HepG2 (cell line): Measurements from ENCODE around the gene TTC8. TPM values are rescaled to one million over a fixed set of nuclear protein-coding genes. Genes with fewer than 3 reads are reported as not detected.

Experiments
- ATAC-seq: fragments of 200-7000 bp; cut with Tn5 transposase; 3 replicates; pipeline ENCODE4 v1.9.1; 2020; ENCODE audit warnings: mild to moderate bottlenecking, moderate library complexity
- BruUV-seq: library from RNA; stranded (reverse); fragments of 400-500 nt; replicated peaks from 2 replicates; lab custom pipeline; 2021; lab: Mats Ljungman, UMichigan
- CTCF ChIA-PET: fragments of 300-600 bp; formaldehyde crosslinking; extraction: SDS; loops from one replicate; lab custom pipeline; 2021; ENCODE audit warnings: low total read pairs, inconsistent platforms, low intra/inter-chr PET ratio; lab: Yijun Ruan, JAX
- POLR2A ChIA-PET: fragments of 350-600 bp; sonication (Branson Sonifier 250); formaldehyde crosslinking; loops from one replicate; lab custom pipeline; 2020; ENCODE audit warnings: antibody characterized with exemption, inconsistent platforms; lab: Yijun Ruan, JAX
- DNase-seq: peaks from one replicate; pipeline ENCODE4 v3.0.0-alpha.2; 2015; ENCODE audit warnings: low spot score
- FAIRE-seq: peaks from 3 replicates; lab custom pipeline; 2011; peaks lifted over from hg19 to GRCh38; lab: Jason Lieb, UNC
- H2AFZ ChIP-seq: one replicate; pipeline ENCODE4 v1.6.1; 2011; ENCODE audit warnings: low read length, inconsistent platforms
- H3K27ac ChIP-seq: fragments of 300-600 bp; 3 replicates; pipeline ENCODE4 v1.8.0; 2011; ENCODE audit warnings: mixed run types, mild to moderate bottlenecking, mixed read lengths, low read length, inconsistent platforms; ENCODE audit not compliant: insufficient read depth; ENCODE audit errors: extremely low read length
- H3K27me3 ChIP-seq, 2 experiments: fragments of 200-600 bp in 1 of 2; 2 replicates in 1 of 2; 3 replicates in 1 of 2; pipeline versions ENCODE4 v1.6.0 to v1.8.0; 2011; ENCODE audit warnings: low read length in 2 of 2, mild to moderate bottlenecking in 2 of 2, moderate library complexity in 2 of 2, inconsistent platforms in 1 of 2; ENCODE audit not compliant: insufficient read depth in 2 of 2, control insufficient read depth in 1 of 2
- H3K36me3 ChIP-seq, 2 experiments: fragments of 200-600 bp in 1 of 2; replicated peaks in 1 of 2; 2 replicates in 1 of 2; 3 replicates in 1 of 2; pipeline versions ENCODE4 v1.5.1 to v1.8.0; 2011; ENCODE audit warnings: low read length in 2 of 2, inconsistent platforms in 1 of 2; ENCODE audit not compliant: insufficient read depth in 2 of 2, control insufficient read depth in 1 of 2
- H3K4me1 ChIP-seq: 2 replicates; pipeline ENCODE4 v1.5.1; 2012; ENCODE audit warnings: low read length, inconsistent platforms; ENCODE audit not compliant: insufficient read depth
- H3K4me2 ChIP-seq: 2 replicates; pipeline ENCODE4 v1.6.0; 2011; ENCODE audit warnings: low read depth, low read length, inconsistent platforms
- H3K4me3 ChIP-seq, 3 experiments: fragments of 200-600 bp in 1 of 3; sonication (generic), shearing (Covaris generic) in 1 of 3; replicated peaks in 1 of 3; 2 replicates each; pipeline ENCODE4 v1.5.1; 2011 to 2016; ENCODE audit warnings: low read length in 3 of 3, inconsistent platforms in 2 of 3, low read depth in 2 of 3, mild to moderate bottlenecking in 2 of 3, control low read depth in 1 of 3, mixed read lengths in 1 of 3; ENCODE audit not compliant: insufficient read depth in 1 of 3
- H3K79me2 ChIP-seq: one replicate; pipeline ENCODE4 v1.6.1; 2011; ENCODE audit warnings: low read length, inconsistent platforms; ENCODE audit not compliant: insufficient read depth
- H3K9ac ChIP-seq: 2 replicates; pipeline ENCODE4 v1.6.0; 2011; ENCODE audit warnings: mild to moderate bottlenecking, low read depth, low read length, inconsistent platforms; ENCODE audit not compliant: insufficient read depth
- H3K9me3 ChIP-seq: 2 replicates; pipeline ENCODE4 v1.5.1; 2012; ENCODE audit warnings: mild to moderate bottlenecking, low read length
- H4K20me1 ChIP-seq: 2 replicates; pipeline ENCODE4 v1.6.0; 2011; ENCODE audit warnings: inconsistent platforms, mild to moderate bottlenecking, low read length, moderate library complexity; ENCODE audit not compliant: insufficient read depth
- FOSL2 ChIP-seq: sonication (generic); formaldehyde crosslinking; IDR thresholded peaks from 2 replicates; pipeline ENCODE4 v1.4.0; 2020; ENCODE audit warnings: missing genetic modification reagents
- GABPB1 ChIP-seq: IDR thresholded peaks from 2 replicates; pipeline ENCODE4 v1.6.1; 2016; ENCODE audit warnings: mild to moderate bottlenecking, missing genetic modification reagents, moderate library complexity, missing compliant biosample characterization
- HNRNPUL1 ChIP-seq: fragments of 200-400 bp; formaldehyde crosslinking; IDR thresholded peaks from 2 replicates; pipeline ENCODE4 v1.6.1; 2017; ENCODE audit warnings: low read depth, mild to moderate bottlenecking, low read length, moderate library complexity
- IKZF5 ChIP-seq: IDR thresholded peaks from 2 replicates; pipeline ENCODE4 v1.6.1; 2018; ENCODE audit warnings: missing genetic modification reagents, mild to moderate bottlenecking, missing compliant biosample characterization
- NONO ChIP-seq, 2 experiments: fragments of 450-650 bp in 1 of 2; sonication (generic) in 1 of 2; formaldehyde crosslinking in 1 of 2; IDR thresholded peaks in 1 of 2; conservative IDR thresholded peaks in 1 of 2; 2 replicates each; pipeline versions ENCODE4 v1.6.1 to v1.8.0; 2017 to 2022; ENCODE audit warnings: mild to moderate bottlenecking in 1 of 2, missing genetic modification reagents in 1 of 2, moderate library complexity in 1 of 2
- PHF8 ChIP-seq: sonication (generic); formaldehyde crosslinking; IDR thresholded peaks from 2 replicates; pipeline ENCODE4 v1.5.0; 2020; ENCODE audit warnings: missing genetic modification reagents
- SMAD3 ChIP-seq: sonication (generic); formaldehyde crosslinking; IDR thresholded peaks from 2 replicates; pipeline ENCODE4 v1.4.0; 2020; ENCODE audit warnings: missing genetic modification reagents
- SRSF4 ChIP-seq: fragments of 200-400 bp; formaldehyde crosslinking; IDR thresholded peaks from one replicate; pipeline ENCODE4 v1.6.1; 2018; ENCODE audit warnings: mild to moderate bottlenecking, low read depth, low read length, moderate library complexity; ENCODE audit not compliant: poor library complexity, severe bottlenecking
- XBP1 ChIP-seq: sonication (generic); formaldehyde crosslinking; IDR thresholded peaks from 2 replicates; pipeline ENCODE4 v1.5.0; 2020; ENCODE audit warnings: missing genetic modification reagents
- ZNF138 ChIP-seq: sonication (generic); formaldehyde crosslinking; IDR thresholded peaks from 2 replicates; pipeline ENCODE4 v1.5.0; 2020; ENCODE audit warnings: mild to moderate bottlenecking, low read depth, missing genetic modification reagents
- ZNF292 ChIP-seq: sonication (generic); formaldehyde crosslinking; IDR thresholded peaks from 2 replicates; pipeline ENCODE4 v1.8.1; 2022; ENCODE audit warnings: mild to moderate bottlenecking, low read depth, missing genetic modification reagents, borderline replicate concordance
- ZNF550 ChIP-seq: sonication (generic); formaldehyde crosslinking; IDR thresholded peaks from 2 replicates; pipeline ENCODE4 v1.4.0; 2020; ENCODE audit warnings: mild to moderate bottlenecking, missing genetic modification reagents, borderline replicate concordance
- ZNF792 ChIP-seq: IDR thresholded peaks from 2 replicates; pipeline ENCODE4 v1.6.1; 2016
- WGBS: methylation state at CpG from one replicate; pipeline ENCODE4 v1.1.6; 2017; ENCODE audit warnings: low lambda C conversion rate; 5-methylcytosine and 5-hydroxymethylcytosine counted together
- in situ Hi-C: cut with HindIII; loops from 2 replicates; pipeline ENCODE4 v1.10.0; 2017; ENCODE audit warnings: low pct_unique_long_range_greater_than_20kb; ENCODE audit not compliant: extremely low pct_ligation_motif_present
- intact Hi-C: fragments of 100-400 bp; cut with micrococcal nuclease; formaldehyde crosslinking; loops from one replicate; pipeline ENCODE4 v1.10.0; 2022; ENCODE audit not compliant: unreplicated experiment
- polyA plus RNA-seq, 8 experiments: library from polyadenylated mRNA; depleted of rRNA in 3 of 8; stranded (reverse) in 7 of 8; unstranded in 1 of 8; fragments of >200 nt; fragmentation: Illumina TruSeq in 4 of 8; extraction: Trizol in 4 of 8; gene quantifications; 2 replicates each; pipeline versions ENCODE4 v1.2.1 to v1.2.3, GENCODE V29; 2011 to 2016; ENCODE audit warnings: low read depth in 4 of 8, missing spikeins in 1 of 8, mixed read lengths in 1 of 8; ENCODE audit not compliant: insufficient read depth in 1 of 8
- total RNA-seq, 5 experiments: library from RNA; depleted of rRNA; stranded (reverse); fragments of >200 nt; fragmentation: Illumina TruSeq; extraction: Trizol; gene quantifications; 2 replicates each; pipeline ENCODE4 v1.2.3, GENCODE V29; 2016; ENCODE audit warnings: low read depth in 1 of 5

TTC8 gene
- total and polyA plus RNA-seq, 2 of the 13 experiments (the other 11 are each of a cell fraction or from before 2014, with no cell fraction given), result 13.8 to 15.2 TPM

GRCh38 chr14:88904864-88905263, 80.4 kb downstream of the TTC8 start:
- intact Hi-C loops, result no loop called here
- H3K9ac ChIP-seq, result no peak overlapping the region
- no peak overlapping the region for H2AFZ ChIP-seq
- H4K20me1 ChIP-seq, result no peaks in the 10 kb centered on the region
- H3K27me3 ChIP-seq, result peaks cover 1 to 7% of the 10 kb centered on the region in 2 experiments; a peak in 2 of 5 replicates
- H3K9me3 ChIP-seq, result no peaks in the 10 kb centered on the region; the same call in 1 of the 2 replicates
- no peak overlapping the region for H3K27ac ChIP-seq
- H3K4me3 ChIP-seq, result no peak overlapping the region
- 4% methylated on average over 5 of the region's 5 CpGs for WGBS
- in situ Hi-C loops, result no loop called here
- POLR2A ChIA-PET, result no interaction called here
- no peaks in the 10 kb centered on the region for H3K36me3 ChIP-seq
- H3K4me1 ChIP-seq, result no peaks in the 10 kb centered on the region
- DNase-seq (no peak), ATAC-seq (no peak), FAIRE-seq (no peak)
- no peak overlapping the region for H3K4me2 ChIP-seq
- H3K79me2 ChIP-seq, result no peaks in the 10 kb centered on the region
- CTCF ChIA-PET, result no interaction called here
- TF ChIP-seq HNRNPUL1, result no peak
- no peak for TF ChIP-seq NONO (IDR thresholded peaks at IDR 0.05)
- no peak for TF ChIP-seq NONO (CRISPR knock-in tag; conservative IDR thresholded peaks at IDR 0.05)
- no peak for TF ChIP-seq ZNF550 (CRISPR knock-in tag)
- TF ChIP-seq PHF8 (CRISPR knock-in tag), result no peak
- BruUV-seq, result no TSS peak

- CTCF ChIA-PET, result no interaction called here
- 0% methylated on average over 1 of the region's 1 CpG for WGBS
- Histone ChIP-seq H3K4me1 (no peaks in the 10 kb centered on the region), H4K20me1 (no peaks in the 10 kb centered on the region), H3K36me3 (no peaks in the 10 kb centered on the region), H3K27me3 (peaks cover 1 to 7% of the 10 kb centered on the region in 2 experiments; a peak in 2 of 5 replicates), H3K9me3 (no peaks in the 10 kb centered on the region; the same call in 1 of the 2 replicates), H3K4me3 (no peak overlapping the region), H2AFZ (no peak overlapping the region), H3K79me2 (no peaks in the 10 kb centered on the region), H3K4me2 (no peak overlapping the region), H3K27ac (no peak overlapping the region), H3K9ac (no peak overlapping the region)
- POLR2A ChIA-PET, result no interaction called here
- in situ Hi-C loops (no loop called here), intact Hi-C loops (no loop called here)
- ATAC-seq, result no peak
- BruUV-seq, result no TSS peak
- DNase-seq, result no peak
- FAIRE-seq, result no peak
- TF ChIP-seq IKZF5 (CRISPR knock-in tag) (no peak), XBP1 (no peak), SMAD3 (CRISPR knock-in tag) (no peak), GABPB1 (CRISPR knock-in tag) (no peak), SRSF4 (no peak), FOSL2 (no peak), ZNF792 (CRISPR knock-in tag) (no peak), ZNF292 (CRISPR knock-in tag) (no peak), ZNF138 (CRISPR knock-in tag) (no peak)
Observed at GRCh38 chr14:88908216-88908615, 83.8 kb downstream of the TTC8 start.
